HG03558 (cell line): ENCODE data around the gene DNM1.

Experiments used
- ATAC-seq: cut with Tn5 transposase; IDR thresholded peaks from one replicate; pipeline ENCODE4 v1.9.1; 2021; ENCODE audit warnings: moderate number of reproducible peaks; ENCODE audit not compliant: unreplicated experiment; ENCODE audit errors: extremely low read depth

Gene DNM1

GRCh38 chr9:128203707-128204551 is 750 bp downstream of the DNM1 start:
- ATAC-seq: no peak

- no peak for ATAC-seq
Observed at GRCh38 chr9:128204858-128205257, 1.7 kb downstream of the DNM1 start.

- ATAC-seq: no peak
Observed at GRCh38 chr9:128205296-128205944, 2.2 kb downstream of the DNM1 start.

- ATAC-seq: no peak
Observed at GRCh38 chr9:128206484-128206883, 3.3 kb downstream of the DNM1 start.

GRCh38 chr9:128206916-128207910 is 4.0 kb downstream of the DNM1 start:
- ATAC-seq: no peak

GRCh38 chr9:128208386-128208785 is 5.2 kb downstream of the DNM1 start:
- ATAC-seq: no peak

GRCh38 chr9:128208946-128209669 is 5.9 kb downstream of the DNM1 start:
- no peak for ATAC-seq

- no peak for ATAC-seq
Observed at GRCh38 chr9:128211186-128211980, 8.2 kb downstream of the DNM1 start.

- no peak for ATAC-seq
Observed at GRCh38 chr9:128211981-128212281, 8.8 kb downstream of the DNM1 start.

- no peak for ATAC-seq
Observed at GRCh38 chr9:128213746-128214497, 10.7 kb downstream of the DNM1 start.

- ATAC-seq: no peak
Observed at GRCh38 chr9:128214571-128215490, 11.7 kb downstream of the DNM1 start.

- ATAC-seq: no peak
Observed at GRCh38 chr9:128215491-128216409, 12.6 kb downstream of the DNM1 start.

- ATAC-seq: no peak
Observed at GRCh38 chr9:128216781-128217553, 13.8 kb downstream of the DNM1 start.

- no peak for ATAC-seq
Observed at GRCh38 chr9:128218172-128218517, 15.0 kb downstream of the DNM1 start.

- peak; percentile 66 for ATAC-seq
Observed at GRCh38 chr9:128218518-128219389, 15.6 kb downstream of the DNM1 start.
